HL-60 (cell line): ENCODE measurements around the gene MMP10.
"Not testable (repeated sequence)": the region's sequence is repeated elsewhere in the genome, so short reads cannot be mapped to it uniquely, and the experiment has no call there.

Experiments
- DNase-seq, 2 experiments: peaks; one replicate each; pipeline ENCODE4 v3.0.0-alpha.2; 2010 to 2020; ENCODE audit warnings: low read depth in 1 of 2, low spot score in 1 of 2
- H3K27ac ChIP-seq: fragments of 250-450 bp; sonication (Bioruptor Pico); replicated peaks from 2 replicates; pipeline ENCODE4 v1.5.1; 2020; ENCODE audit warnings: mild to moderate bottlenecking, moderate library complexity
- H3K27me3 ChIP-seq: fragments of 250-450 bp; sonication (Bioruptor Pico); 2 replicates; pipeline ENCODE4 v1.5.1; 2021; ENCODE audit warnings: mild to moderate bottlenecking, moderate library complexity; ENCODE audit not compliant: insufficient read depth, poor library complexity, severe bottlenecking
- H3K4me3 ChIP-seq: replicated peaks from 2 replicates; pipeline ENCODE4 v1.5.1; 2011; ENCODE audit warnings: mild to moderate bottlenecking, control low read depth, low read length; ENCODE audit not compliant: insufficient read depth
- CTCF ChIP-seq: IDR thresholded peaks from one replicate; pipeline ENCODE4 v1.5.1; 2011; ENCODE audit warnings: low read length, control low read depth, inconsistent platforms; ENCODE audit not compliant: insufficient read depth
- GABPA ChIP-seq: IDR thresholded peaks from 2 replicates; pipeline ENCODE4 v1.6.1; 2012; ENCODE audit warnings: low read depth
- POLR2AphosphoS5 ChIP-seq: IDR thresholded peaks from 2 replicates; pipeline ENCODE4 v1.6.1; 2012; ENCODE audit warnings: low read depth
- SPI1 ChIP-seq: IDR thresholded peaks from 2 replicates; pipeline ENCODE4 v1.6.1; 2012; ENCODE audit warnings: low read depth, mild to moderate bottlenecking, borderline replicate concordance
- TF ChIP-seq, protein P1 (sequence below): IDR thresholded peaks from 2 replicates; pipeline ENCODE4 v1.6.1; 2012; ENCODE audit warnings: low read depth; ENCODE audit not compliant: insufficient replicate concordance

Gene MMP10

DNA sequence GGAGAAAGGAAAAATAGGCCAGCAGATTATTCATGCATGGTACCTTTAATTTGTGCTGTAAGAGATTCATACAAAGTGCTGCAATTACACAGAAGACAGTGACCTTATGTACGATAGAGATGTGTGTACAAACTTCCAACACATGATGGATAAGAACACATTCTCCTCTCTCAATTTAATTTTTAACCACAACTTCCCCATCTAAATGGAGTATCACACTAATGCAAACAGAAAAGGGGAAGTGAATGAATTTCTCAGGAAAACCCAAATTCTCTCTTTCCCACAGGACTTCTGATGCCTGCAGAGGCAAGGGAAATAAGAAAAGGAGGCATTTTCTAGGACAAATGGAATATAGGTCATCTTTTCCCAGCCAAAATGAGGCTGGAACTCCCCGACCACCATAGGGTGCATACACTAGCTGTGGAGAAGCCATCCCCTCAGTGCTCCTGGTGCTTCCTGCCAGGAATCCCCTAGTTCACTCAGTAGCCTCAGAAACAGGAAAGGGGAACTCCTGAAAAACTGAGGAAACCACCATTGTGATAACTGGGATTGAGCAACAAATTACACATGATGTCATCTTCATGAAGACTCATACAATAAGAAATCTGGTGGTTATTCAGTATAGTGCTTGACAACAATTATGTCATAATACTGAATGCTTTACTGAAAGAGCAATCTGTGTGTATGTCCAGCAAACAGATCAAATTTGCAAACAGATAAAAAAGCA lies 22.4 kb downstream of the MMP10 start:
- peaks cover 10% of the 10 kb centered on the region for H3K27me3 ChIP-seq
- H3K4me3 ChIP-seq = no peak overlapping the region
- peak; percentile 15 to 38 for DNase-seq
- H3K27ac ChIP-seq = no peak overlapping the region
- no peak for TF ChIP-seq GABPA
- TF ChIP-seq POLR2AphosphoS5 = no peak
- peak; percentile 95 for TF ChIP-seq SPI1

GRCh38 chr11:102753267-102753666 lies 27.2 kb downstream of the MMP10 start:
- no peak for DNase-seq
- H3K27me3 ChIP-seq = peaks cover 6% of the 10 kb centered on the region
- TF ChIP-seq CTCF (no peak), POLR2AphosphoS5 (no peak), GABPA (no peak), SPI1 (no peak)
- TF ChIP-seq, protein P1, sequence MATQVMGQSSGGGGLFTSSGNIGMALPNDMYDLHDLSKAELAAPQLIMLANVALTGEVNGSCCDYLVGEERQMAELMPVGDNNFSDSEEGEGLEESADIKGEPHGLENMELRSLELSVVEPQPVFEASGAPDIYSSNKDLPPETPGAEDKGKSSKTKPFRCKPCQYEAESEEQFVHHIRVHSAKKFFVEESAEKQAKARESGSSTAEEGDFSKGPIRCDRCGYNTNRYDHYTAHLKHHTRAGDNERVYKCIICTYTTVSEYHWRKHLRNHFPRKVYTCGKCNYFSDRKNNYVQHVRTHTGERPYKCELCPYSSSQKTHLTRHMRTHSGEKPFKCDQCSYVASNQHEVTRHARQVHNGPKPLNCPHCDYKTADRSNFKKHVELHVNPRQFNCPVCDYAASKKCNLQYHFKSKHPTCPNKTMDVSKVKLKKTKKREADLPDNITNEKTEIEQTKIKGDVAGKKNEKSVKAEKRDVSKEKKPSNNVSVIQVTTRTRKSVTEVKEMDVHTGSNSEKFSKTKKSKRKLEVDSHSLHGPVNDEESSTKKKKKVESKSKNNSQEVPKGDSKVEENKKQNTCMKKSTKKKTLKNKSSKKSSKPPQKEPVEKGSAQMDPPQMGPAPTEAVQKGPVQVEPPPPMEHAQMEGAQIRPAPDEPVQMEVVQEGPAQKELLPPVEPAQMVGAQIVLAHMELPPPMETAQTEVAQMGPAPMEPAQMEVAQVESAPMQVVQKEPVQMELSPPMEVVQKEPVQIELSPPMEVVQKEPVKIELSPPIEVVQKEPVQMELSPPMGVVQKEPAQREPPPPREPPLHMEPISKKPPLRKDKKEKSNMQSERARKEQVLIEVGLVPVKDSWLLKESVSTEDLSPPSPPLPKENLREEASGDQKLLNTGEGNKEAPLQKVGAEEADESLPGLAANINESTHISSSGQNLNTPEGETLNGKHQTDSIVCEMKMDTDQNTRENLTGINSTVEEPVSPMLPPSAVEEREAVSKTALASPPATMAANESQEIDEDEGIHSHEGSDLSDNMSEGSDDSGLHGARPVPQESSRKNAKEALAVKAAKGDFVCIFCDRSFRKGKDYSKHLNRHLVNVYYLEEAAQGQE = no peak

DNA sequence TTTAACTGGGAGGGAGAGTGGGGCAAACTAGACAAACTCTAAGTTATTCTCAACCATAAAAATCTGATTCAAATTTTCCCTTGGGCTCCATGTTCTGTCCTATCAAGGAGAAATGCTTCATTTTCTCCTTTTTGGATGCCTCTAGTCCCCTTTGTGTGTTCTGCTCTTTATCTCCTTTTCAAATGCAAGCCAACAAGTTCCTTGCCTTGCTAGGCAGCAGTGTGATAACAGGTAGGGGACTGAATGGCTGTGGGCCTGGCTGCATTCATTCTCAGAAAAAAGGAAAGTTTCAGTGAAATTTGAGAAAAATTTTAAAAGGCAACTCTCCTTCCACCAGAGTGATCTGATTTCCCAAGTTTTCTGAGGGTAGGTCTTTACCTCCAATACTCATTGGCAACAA lies 28.8 kb downstream of the MMP10 start:
- peaks cover 6% of the 10 kb centered on the region for H3K27me3 ChIP-seq
- no peak overlapping the region for H3K27ac ChIP-seq
- no peak for TF ChIP-seq CTCF
- TF ChIP-seq GABPA = no peak
- DNase-seq = no peak
- no peak overlapping the region for H3K4me3 ChIP-seq

More at GRCh38 chr11:102753267-102753666, 27.2 kb downstream of the MMP10 start:
- H3K27ac ChIP-seq = no peak overlapping the region
- no peak overlapping the region for H3K4me3 ChIP-seq

DNA sequence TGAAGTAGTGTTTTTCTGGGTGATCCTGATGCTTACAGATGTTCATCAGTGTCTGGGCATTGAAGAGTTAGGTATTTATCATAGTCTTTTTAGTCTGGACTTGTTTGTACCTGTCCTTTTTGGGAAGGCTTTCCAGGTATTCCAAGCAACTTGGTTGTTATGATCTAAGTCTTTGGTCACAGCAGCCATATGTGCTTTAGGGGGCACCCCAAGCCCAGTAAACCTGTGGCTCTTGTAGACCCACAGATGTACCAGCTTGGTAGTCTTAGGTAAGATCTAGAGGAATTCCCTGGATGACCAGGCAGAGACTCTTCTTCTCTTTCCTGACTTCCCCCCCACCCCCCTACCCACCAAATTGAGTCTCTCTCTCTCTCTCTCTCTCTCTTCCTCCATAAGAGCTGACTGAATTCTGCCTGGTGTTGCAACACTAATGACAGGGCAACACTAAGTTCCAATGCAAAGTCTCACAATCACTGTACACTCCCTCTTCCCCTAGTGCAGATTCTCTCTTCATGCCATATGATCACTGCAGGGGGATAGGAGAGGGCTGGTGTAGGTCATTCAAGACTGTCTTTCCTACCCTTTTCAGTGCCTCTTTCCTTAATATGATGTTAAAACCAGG lies 31.2 kb downstream of the MMP10 start:
- Histone ChIP-seq H3K4me3 (no peak overlapping the region), H3K27me3 (no peaks in the 10 kb centered on the region), H3K27ac (no peak overlapping the region)
- no peak for TF ChIP-seq POLR2AphosphoS5
- TF ChIP-seq GABPA = no peak
- TF ChIP-seq, protein P1 = no peak
- no peak for TF ChIP-seq SPI1
- no peak for TF ChIP-seq CTCF
- DNase-seq = no peak

DNA sequence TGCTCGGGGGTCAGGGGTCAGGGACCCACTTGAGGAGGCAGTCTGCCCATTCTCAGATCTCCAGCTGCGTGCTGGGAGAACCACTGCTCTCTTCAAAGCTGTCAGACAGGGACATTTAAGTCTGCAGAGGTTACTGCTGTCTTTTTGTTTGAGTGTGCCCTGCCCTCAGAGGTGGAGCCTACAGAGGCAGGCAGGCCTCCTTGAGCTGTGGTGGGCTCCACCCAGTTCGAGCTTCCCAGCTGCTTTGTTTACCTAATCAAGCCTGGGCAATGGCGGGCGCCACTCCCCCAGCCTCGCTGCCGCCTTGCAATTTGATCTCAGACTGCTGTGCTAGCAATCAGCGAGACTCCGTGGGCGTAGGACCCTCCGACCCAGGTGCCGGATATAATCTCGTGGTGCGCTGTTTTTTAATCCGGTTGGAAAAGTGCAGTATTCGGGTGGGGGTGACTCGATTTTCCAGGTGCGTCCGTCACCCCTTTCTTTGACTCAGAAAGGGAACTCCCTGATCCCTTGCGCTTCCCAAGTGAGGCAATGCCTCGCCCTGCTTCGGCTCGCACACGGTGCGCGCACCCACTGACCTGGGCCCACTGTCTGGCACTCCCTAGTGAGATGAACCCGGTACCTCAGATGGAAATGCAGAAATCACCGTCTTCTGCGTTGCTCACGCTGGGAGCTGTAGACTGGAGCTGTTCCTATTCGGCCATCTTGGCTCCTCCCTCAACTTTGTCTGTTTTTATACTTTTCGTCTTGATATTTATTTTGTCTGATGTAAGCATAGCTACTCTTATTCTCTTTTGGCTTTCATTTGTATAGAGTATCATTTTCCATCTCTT lies 33.5 kb downstream of the MMP10 start:
- DNase-seq, H3K27ac ChIP-seq, H3K27me3 ChIP-seq, H3K4me3 ChIP-seq: not testable (repeated sequence)
